ENCODE measurements around the gene MACROH2A1. TPM values are rescaled to one million over a fixed set of nuclear protein-coding genes. Genes with fewer than 3 reads are reported as not detected.

Gene MACROH2A1
- total and polyA plus RNA-seq, 4 experiments from 2014 or later = 100 to 181 (median 108) TPM

DNA sequence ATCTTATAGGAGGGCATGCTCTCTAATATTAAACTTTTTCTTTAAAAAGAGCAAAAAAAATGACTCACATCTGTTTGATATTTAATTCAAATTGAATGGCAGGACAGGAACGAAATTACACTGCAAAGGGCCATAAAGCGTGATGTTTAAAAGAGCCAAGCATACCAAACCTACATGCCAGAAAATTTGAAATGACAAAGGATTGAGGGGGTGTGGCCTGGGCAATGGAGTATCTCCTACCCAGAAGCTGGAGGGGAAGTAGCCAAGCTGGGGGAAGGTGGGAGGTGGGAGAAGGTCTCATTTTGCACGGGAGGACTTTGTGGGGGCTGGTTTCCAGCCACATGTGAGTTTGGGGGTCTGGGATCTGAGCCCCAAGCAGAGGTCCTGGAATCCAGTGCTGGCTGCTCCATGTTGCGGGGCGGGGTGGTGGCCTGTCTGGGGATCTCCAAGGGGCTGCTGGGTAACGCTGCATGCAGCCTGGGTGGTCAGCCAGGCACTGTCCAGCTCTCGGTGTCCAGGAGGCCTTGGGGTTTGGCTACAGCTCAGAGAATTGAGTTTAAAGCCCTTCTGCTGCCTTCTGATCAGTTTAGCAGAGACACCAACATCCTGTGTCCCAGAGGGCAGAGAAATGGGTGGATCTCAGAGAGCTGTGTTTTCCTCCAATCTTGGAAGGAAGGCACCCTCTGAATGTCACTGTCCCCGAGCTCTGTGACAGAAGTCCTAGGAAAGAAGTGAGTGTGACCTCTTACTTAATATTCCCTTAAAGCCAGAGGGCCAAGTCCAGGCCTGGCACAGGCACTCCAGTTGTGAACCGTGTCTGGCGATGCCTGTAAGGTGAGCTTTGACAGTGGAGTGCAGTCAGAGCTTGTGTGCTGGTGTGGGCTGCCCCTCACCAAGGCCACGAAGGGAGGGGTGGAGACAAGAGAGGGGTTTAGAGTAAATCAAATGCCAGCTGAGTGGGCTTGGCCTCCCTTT is 40.5 kb upstream of the MACROH2A1 start:
- Histone ChIP-seq H3K27ac (ENCODE audit: low read depth, low read length) (no peak overlapping the region), H3K4me3 (ENCODE audit: low read length in 2 of 2) (no peak overlapping the region), H3K9me3 (ENCODE audit: control insufficient read depth in 1 of 2, low read length in 2 of 2) (no peaks in the 10 kb centered on the region), H3K27me3 (ENCODE audit: insufficient read depth, low read length) (no peaks in the 10 kb centered on the region), H3K36me3 (ENCODE audit: insufficient read depth, low read length) (no peaks in the 10 kb centered on the region), H3K4me1 (ENCODE audit: insufficient read depth, low read length) (no peaks in the 10 kb centered on the region)
- H3K4me3 Mint-ChIP-seq = no peak overlapping the region
- intact Hi-C loops (cut with micrococcal nuclease) = no loop called here
- DNase-seq = no peak
- no peaks in the 10 kb centered on the region for H3K36me3 Mint-ChIP-seq
- H3K4me1 Mint-ChIP-seq = no peaks in the 10 kb centered on the region
- H3K27me3 Mint-ChIP-seq = peaks cover 4 to 10% of the 10 kb centered on the region in 2 donors
- ChIA-PET POLR2A (ENCODE audit: partially characterized antibody) (no interaction called here), CTCF (ENCODE audit: partially characterized antibody) (interaction anchor here (1.1 to 5.7 kb wide), 4 partner anchors 14 to 23 kb away, joined by 3 to 30 read pairs (median 9); no protein-coding TSS in a partner anchor)
- no peak overlapping the region for H3K27ac Mint-ChIP-seq
- H3K9me3 Mint-ChIP-seq = no peaks in the 10 kb centered on the region

DNA sequence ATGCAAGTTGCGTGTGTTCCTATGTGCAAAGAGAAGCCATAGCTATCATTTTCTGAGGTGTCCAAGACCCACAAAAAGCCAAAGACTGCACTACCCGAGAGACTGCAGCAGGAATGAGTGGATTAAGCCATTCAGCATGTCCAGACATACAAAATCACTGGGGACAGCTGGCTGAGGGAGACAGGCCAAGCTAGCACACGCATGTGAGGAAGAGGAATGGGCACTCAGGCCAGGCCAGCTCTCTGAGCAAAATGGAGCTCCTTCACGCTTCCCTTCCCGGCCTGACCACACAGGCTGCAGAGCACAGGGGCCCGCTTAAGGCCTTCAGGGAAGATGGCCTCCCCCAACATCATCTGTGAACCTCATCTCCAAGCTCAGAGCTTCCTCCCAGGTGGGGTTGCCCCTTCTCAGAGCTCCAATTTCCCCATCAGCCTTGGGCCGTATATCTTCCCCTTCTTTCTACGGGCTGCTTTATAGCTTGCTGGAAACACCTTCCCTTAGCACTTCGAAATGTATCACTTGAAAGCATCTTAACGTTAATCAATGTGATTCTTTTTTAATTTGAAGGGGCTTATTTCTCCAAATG is 39.7 kb upstream of the MACROH2A1 start:
- H3K9me3 Mint-ChIP-seq = no peaks in the 10 kb centered on the region
- no peaks in the 10 kb centered on the region for H3K4me1 Mint-ChIP-seq
- H3K27ac Mint-ChIP-seq = no peak overlapping the region
- Histone ChIP-seq H3K4me3 (ENCODE audit: low read length in 2 of 2) (no peak overlapping the region), H3K4me1 (ENCODE audit: insufficient read depth, low read length) (no peaks in the 10 kb centered on the region), H3K36me3 (ENCODE audit: insufficient read depth, low read length) (no peaks in the 10 kb centered on the region), H3K27ac (ENCODE audit: low read depth, low read length) (no peak overlapping the region), H3K27me3 (ENCODE audit: insufficient read depth, low read length) (no peaks in the 10 kb centered on the region), H3K9me3 (ENCODE audit: control insufficient read depth in 1 of 2, low read length in 2 of 2) (no peaks in the 10 kb centered on the region)
- no peak for DNase-seq
- intact Hi-C loops (cut with micrococcal nuclease) = no loop called here
- H3K27me3 Mint-ChIP-seq = peaks cover 5 to 10% of the 10 kb centered on the region in 2 donors
- no peak overlapping the region for H3K4me3 Mint-ChIP-seq
- CTCF ChIA-PET (ENCODE audit: partially characterized antibody) = interaction anchor here (1.5 to 5.7 kb wide), 2 partner anchors 13 to 18 kb away, joined by 9 to 30 read pairs; no protein-coding TSS in a partner anchor
- POLR2A ChIA-PET (ENCODE audit: partially characterized antibody) = no interaction called here
- no peaks in the 10 kb centered on the region for H3K36me3 Mint-ChIP-seq

DNA sequence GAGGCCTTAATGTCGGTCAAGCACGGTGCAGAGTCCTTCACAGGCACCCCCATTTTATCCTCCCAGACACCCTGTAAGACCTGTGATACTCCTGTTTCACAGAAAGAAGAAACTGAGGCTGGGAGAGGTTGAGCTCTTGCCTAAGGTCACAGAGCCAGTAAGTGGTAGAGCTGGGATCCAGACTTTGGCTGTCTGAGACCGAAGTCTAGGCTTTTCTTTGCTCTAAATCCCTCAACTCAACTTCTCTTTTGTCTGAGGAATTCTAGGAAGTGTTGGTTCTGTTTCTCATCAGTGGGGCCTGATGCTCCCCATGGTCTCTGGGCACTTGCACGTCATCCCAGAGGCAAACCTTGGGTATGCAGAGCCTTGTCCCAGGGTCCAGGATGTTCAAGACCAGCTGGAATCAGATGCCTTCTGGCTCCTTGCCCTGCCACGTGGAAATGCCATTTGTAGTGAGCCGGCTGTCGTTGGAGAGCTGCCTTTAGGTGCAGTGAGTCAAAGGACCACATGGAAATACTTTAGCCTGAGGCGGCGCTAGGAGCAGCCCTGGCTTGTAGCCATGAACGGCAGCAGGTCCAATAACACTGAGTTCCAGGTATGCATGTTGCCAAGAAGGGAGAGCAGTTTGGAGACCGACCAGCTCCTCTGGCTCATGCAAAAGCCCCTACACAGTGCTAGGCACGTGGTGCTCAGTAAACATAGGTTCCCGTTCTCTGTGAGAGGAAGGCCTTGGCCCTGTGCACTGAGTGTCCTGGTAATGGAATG is 38.9 kb upstream of the MACROH2A1 start:
- intact Hi-C loops (cut with micrococcal nuclease) = no loop called here
- Histone ChIP-seq H3K4me3 (ENCODE audit: low read length in 2 of 2) (no peak overlapping the region), H3K27me3 (ENCODE audit: insufficient read depth, low read length) (no peaks in the 10 kb centered on the region), H3K9me3 (ENCODE audit: control insufficient read depth in 1 of 2, low read length in 2 of 2) (no peaks in the 10 kb centered on the region), H3K36me3 (ENCODE audit: insufficient read depth, low read length) (no peaks in the 10 kb centered on the region), H3K27ac (ENCODE audit: low read depth, low read length) (no peak overlapping the region), H3K4me1 (ENCODE audit: insufficient read depth, low read length) (no peaks in the 10 kb centered on the region)
- CTCF ChIA-PET (ENCODE audit: partially characterized antibody) = interaction anchor here (1.5 to 5.7 kb wide), 3 partner anchors 12 to 20 kb away, joined by 9 to 30 read pairs (median 10); no protein-coding TSS in a partner anchor
- no peaks in the 10 kb centered on the region for H3K4me1 Mint-ChIP-seq
- H3K4me3 Mint-ChIP-seq = no peak overlapping the region
- POLR2A ChIA-PET (ENCODE audit: partially characterized antibody) = no interaction called here
- no peak for DNase-seq
- peaks cover 6 to 10% of the 10 kb centered on the region in 2 donors for H3K27me3 Mint-ChIP-seq
- H3K36me3 Mint-ChIP-seq = no peaks in the 10 kb centered on the region
- no peaks in the 10 kb centered on the region for H3K9me3 Mint-ChIP-seq
- no peak overlapping the region for H3K27ac Mint-ChIP-seq

- Histone ChIP-seq H3K36me3 (ENCODE audit: insufficient read depth, low read length) (no peaks in the 10 kb centered on the region), H3K9me3 (ENCODE audit: control insufficient read depth in 1 of 2, low read length in 2 of 2) (no peaks in the 10 kb centered on the region), H3K4me1 (ENCODE audit: insufficient read depth, low read length) (no peaks in the 10 kb centered on the region), H3K27me3 (ENCODE audit: insufficient read depth, low read length) (no peaks in the 10 kb centered on the region), H3K4me3 (ENCODE audit: low read length in 2 of 2) (no peak overlapping the region), H3K27ac (ENCODE audit: low read depth, low read length) (no peak overlapping the region)
- Mint-ChIP-seq H3K4me3 (no peak overlapping the region), H3K36me3 (no peaks in the 10 kb centered on the region), H3K9me3 (no peaks in the 10 kb centered on the region), H3K4me1 (no peaks in the 10 kb centered on the region), H3K27me3 (peaks cover 6 to 10% of the 10 kb centered on the region in 2 donors), H3K27ac (no peak overlapping the region)
- DNase-seq = no peak
- intact Hi-C loops (cut with micrococcal nuclease) = no loop called here
- ChIA-PET CTCF (ENCODE audit: partially characterized antibody) (interaction anchor here (1.7 to 5.7 kb wide), 2 partner anchors 12 to 20 kb away, joined by 10 to 30 read pairs; no protein-coding TSS in a partner anchor), POLR2A (ENCODE audit: partially characterized antibody) (no interaction called here)
These were observed 38.4 kb upstream of the MACROH2A1 start for GRCh38 chr5:135437422-135437795.

GRCh38 chr5:135436951-135437418 is 38.0 kb upstream of the MACROH2A1 start:
- Histone ChIP-seq H3K4me3 (ENCODE audit: low read length in 2 of 2) (no peak overlapping the region), H3K27me3 (ENCODE audit: insufficient read depth, low read length) (no peaks in the 10 kb centered on the region), H3K4me1 (ENCODE audit: insufficient read depth, low read length) (no peaks in the 10 kb centered on the region), H3K27ac (ENCODE audit: low read depth, low read length) (no peak overlapping the region), H3K9me3 (ENCODE audit: control insufficient read depth in 1 of 2, low read length in 2 of 2) (no peaks in the 10 kb centered on the region), H3K36me3 (ENCODE audit: insufficient read depth, low read length) (no peaks in the 10 kb centered on the region)
- ChIA-PET CTCF (ENCODE audit: partially characterized antibody) (interaction anchor here (1.7 to 5.7 kb wide), 2 partner anchors 11 to 21 kb away, joined by 10 to 30 read pairs; no protein-coding TSS in a partner anchor), POLR2A (ENCODE audit: partially characterized antibody) (no interaction called here)
- Mint-ChIP-seq H3K36me3 (no peaks in the 10 kb centered on the region), H3K4me1 (no peaks in the 10 kb centered on the region), H3K27me3 (peaks cover 6 to 10% of the 10 kb centered on the region in 2 donors), H3K9me3 (no peaks in the 10 kb centered on the region), H3K27ac (no peak overlapping the region), H3K4me3 (no peak overlapping the region)
- intact Hi-C loops (cut with micrococcal nuclease) = no loop called here
- DNase-seq = no peak

DNA sequence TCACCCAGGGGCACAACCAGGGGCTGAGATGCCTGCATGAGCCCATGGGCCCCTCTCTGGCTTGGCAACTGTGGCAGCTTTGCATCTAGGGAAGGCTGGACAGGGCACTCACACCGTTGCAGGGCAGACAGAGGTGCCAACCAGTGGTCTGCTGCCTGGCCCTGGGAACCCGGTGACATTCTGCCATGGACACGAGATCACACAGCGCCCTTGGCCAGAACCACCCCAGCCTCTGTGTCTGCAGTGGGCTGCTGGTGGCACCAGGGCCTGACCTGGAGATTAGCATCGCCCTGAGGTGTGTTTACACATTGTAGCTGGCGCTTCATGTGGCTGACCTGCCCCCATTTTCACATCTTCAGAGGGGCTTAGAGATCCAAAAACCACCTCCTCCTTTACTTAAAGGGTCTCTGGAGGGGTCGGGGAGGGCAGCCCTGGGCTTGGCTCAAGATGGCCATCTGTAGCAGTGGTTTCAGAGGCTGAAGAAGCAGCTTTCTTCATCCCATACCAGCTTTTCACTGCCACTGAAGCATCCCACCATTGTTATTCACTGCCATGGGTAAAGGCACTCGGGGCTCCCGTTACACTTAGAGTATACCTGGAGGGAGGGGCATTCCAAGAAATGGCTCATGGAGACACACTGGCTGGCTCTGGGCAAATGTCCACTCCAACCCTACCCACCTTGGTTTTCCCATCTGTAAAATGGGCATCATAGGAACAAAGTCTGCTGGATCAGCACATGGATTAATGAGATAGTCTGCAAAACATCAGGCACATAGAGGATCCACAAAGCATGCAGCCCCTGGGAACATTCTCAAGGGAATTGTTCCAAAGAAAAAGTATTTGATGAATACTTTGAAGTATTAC is 36.7 kb upstream of the MACROH2A1 start:
- Mint-ChIP-seq H3K9me3 (no peaks in the 10 kb centered on the region), H3K4me1 (no peaks in the 10 kb centered on the region), H3K27me3 (peaks cover 4 to 12% of the 10 kb centered on the region in 2 donors), H3K4me3 (no peak overlapping the region), H3K36me3 (no peaks in the 10 kb centered on the region), H3K27ac (no peak overlapping the region)
- no peak for DNase-seq
- no peak overlapping the region for H3K27ac ChIP-seq (ENCODE audit: low read depth, low read length)
- H3K36me3 ChIP-seq (ENCODE audit: insufficient read depth, low read length) = no peaks in the 10 kb centered on the region
- H3K9me3 ChIP-seq (ENCODE audit: control insufficient read depth in 1 of 2, low read length in 2 of 2) = no peaks in the 10 kb centered on the region
- CTCF ChIA-PET (ENCODE audit: partially characterized antibody) = interaction anchor here (2.1 kb wide), 1 partner anchor 10 kb away, joined by 6 read pairs; no protein-coding TSS in a partner anchor
- no peak overlapping the region for H3K4me3 ChIP-seq (ENCODE audit: low read length in 2 of 2)
- H3K4me1 ChIP-seq (ENCODE audit: insufficient read depth, low read length) = no peaks in the 10 kb centered on the region
- H3K27me3 ChIP-seq (ENCODE audit: insufficient read depth, low read length) = no peaks in the 10 kb centered on the region
- POLR2A ChIA-PET (ENCODE audit: partially characterized antibody) = no interaction called here
- intact Hi-C loops (cut with micrococcal nuclease) = no loop called here

Data from CD4-positive, alpha-beta memory T cell (primary cell).